HG02798 (cell line): Measurements from ENCODE around the gene TNRC6C.
"Not testable (repeated sequence)": the region's sequence is repeated elsewhere in the genome, so short reads cannot be mapped to it uniquely, and the experiment has no call there.

Experiments
- ATAC-seq: cut with Tn5 transposase; IDR thresholded peaks from one replicate; pipeline ENCODE4 v1.9.1; 2021; ENCODE audit warnings: mild to moderate bottlenecking; ENCODE audit not compliant: unreplicated experiment, poor library complexity

Gene TNRC6C

GRCh38 chr17:78132084-78132676 is 173.7 kb downstream of the TNRC6C start:
- no peak for ATAC-seq

- ATAC-seq, result no peak
Measured at GRCh38 chr17:78132767-78133178, 174.3 kb downstream of the TNRC6C start.

GRCh38 chr17:78133179-78133951 is 174.9 kb downstream of the TNRC6C start:
- ATAC-seq, result no peak

GRCh38 chr17:78133971-78134898 is 175.7 kb downstream of the TNRC6C start:
- no peak for ATAC-seq

GRCh38 chr17:78134899-78135385 is 176.4 kb downstream of the TNRC6C start:
- no peak for ATAC-seq

- ATAC-seq, result no peak
Measured at GRCh38 chr17:78135858-78136500, 177.5 kb downstream of the TNRC6C start.

GRCh38 chr17:78137392-78138203 is 179.1 kb downstream of the TNRC6C start:
- ATAC-seq, result no peak

GRCh38 chr17:78138204-78139060 is 179.9 kb downstream of the TNRC6C start:
- no peak for ATAC-seq

- not testable (repeated sequence) for ATAC-seq
Measured at GRCh38 chr17:78139861-78140168, 181.3 kb downstream of the TNRC6C start.

- peak; percentile 74 for ATAC-seq
Measured at GRCh38 chr17:78140169-78141051, 181.9 kb downstream of the TNRC6C start.

- ATAC-seq, result no peak
Measured at GRCh38 chr17:78141437-78142118, 183.1 kb downstream of the TNRC6C start.

- no peak for ATAC-seq
Measured at GRCh38 chr17:78142119-78142861, 183.8 kb downstream of the TNRC6C start.

- ATAC-seq, result no peak
Measured at GRCh38 chr17:78143214-78144146, 185.0 kb downstream of the TNRC6C start.

- ATAC-seq, result no peak
Measured at GRCh38 chr17:78144147-78144719, 185.7 kb downstream of the TNRC6C start.
